Omental fat pad (tissue), 4 donors: ENCODE measurements around the gene CCM2. TPM values are rescaled to one million over a fixed set of nuclear protein-coding genes. Genes with fewer than 3 reads are reported as not detected.

ENCODE experiments used
- ATAC-seq: fragments of 150-250 bp; one replicate; pipeline ENCODE4 v1.9.1; 2016; ENCODE audit warnings: mild to moderate bottlenecking, moderate library complexity; ENCODE audit not compliant: low FRiP score
- DNase-seq: peaks from one replicate; pipeline ENCODE4 v3.0.0-alpha.2; 2019; ENCODE audit warnings: low spot score
- CTCF ChIP-seq, 3 donors: fragments of 450-650 bp; IDR thresholded peaks; one replicate each; pipeline ENCODE4 v1.5.1; 2016 to 2017; ENCODE audit warnings: antibody characterized with exemption in 3 of 3, mild to moderate bottlenecking in 3 of 3, moderate library complexity in 2 of 3
- total RNA-seq, 4 donors: library from RNA; depleted of rRNA; stranded (reverse); fragments of >200 nt; gene quantifications; one replicate each; pipeline ENCODE4 v1.1.0, GENCODE V29; 2016

The CCM2 gene
- total RNA-seq, 4 donors from 2014 or later = 40.5 to 61.7 (median 57.6) TPM

GRCh38 chr7:45081670-45081974 lies 81.6 kb downstream of the CCM2 start:
- no peak for DNase-seq
- no peak for ATAC-seq
- no peak for TF ChIP-seq CTCF (IDR thresholded peaks at IDR 0.05)

- TF ChIP-seq CTCF (IDR thresholded peaks at IDR 0.05) = no peak
- DNase-seq (no peak), ATAC-seq (no peak)
Observed at GRCh38 chr7:45082031-45082830, 82.2 kb downstream of the CCM2 start.

GRCh38 chr7:45082831-45083331 lies 82.9 kb downstream of the CCM2 start:
- ATAC-seq = no peak
- no peak for TF ChIP-seq CTCF (IDR thresholded peaks at IDR 0.05)
- no peak for DNase-seq

GRCh38 chr7:45084336-45084735 lies 84.3 kb downstream of the CCM2 start:
- no peak for DNase-seq
- no peak for TF ChIP-seq CTCF (IDR thresholded peaks at IDR 0.05)
- ATAC-seq = no peak

GRCh38 chr7:45084901-45085618 lies 85.1 kb downstream of the CCM2 start:
- DNase-seq (no peak), ATAC-seq (no peak)
- no peak for TF ChIP-seq CTCF (IDR thresholded peaks at IDR 0.05)

- no peak for DNase-seq
- no peak for ATAC-seq
- TF ChIP-seq CTCF (IDR thresholded peaks at IDR 0.05) = no peak
Observed at GRCh38 chr7:45085619-45086200, 85.7 kb downstream of the CCM2 start.
